KMS-11 (cell line): Measurements from ENCODE around the gene CBFA2T2.

ENCODE experiments used
- H2AFZ ChIP-seq: fragments of 200-600 bp; sonication (generic); 2 replicates; pipeline ENCODE4 v1.6.1; 2016; ENCODE audit warnings: antibody characterized with exemption, mixed run types, low read depth
- H3K27ac ChIP-seq: fragments of 200-600 bp; sonication (generic); 2 replicates; pipeline ENCODE4 v1.6.1; 2016; ENCODE audit warnings: mild to moderate bottlenecking, mixed run types
- H3K27me3 ChIP-seq: fragments of 200-600 bp; sonication (generic); 2 replicates; pipeline ENCODE4 v1.6.1; 2017; ENCODE audit warnings: mild to moderate bottlenecking, low read depth, mixed run types, moderate library complexity; ENCODE audit not compliant: insufficient read depth
- H3K36me3 ChIP-seq: fragments of 200-600 bp; sonication (generic); 2 replicates; pipeline ENCODE4 v1.6.1; 2017; ENCODE audit warnings: mild to moderate bottlenecking, mixed run types; ENCODE audit not compliant: insufficient read depth
- H3K4me1 ChIP-seq: fragments of 200-600 bp; sonication (generic); 2 replicates; pipeline ENCODE4 v1.6.1; 2016; ENCODE audit warnings: mild to moderate bottlenecking, low read depth, mixed run types; ENCODE audit not compliant: poor library complexity, severe bottlenecking
- H3K4me2 ChIP-seq: fragments of 200-600 bp; sonication (generic); 2 replicates; pipeline ENCODE4 v1.7.0; 2016; ENCODE audit warnings: mild to moderate bottlenecking, mixed run types
- H3K4me3 ChIP-seq: fragments of 200-600 bp; sonication (generic); IDR thresholded peaks from 2 replicates; pipeline ENCODE4 v1.6.1; 2017; ENCODE audit warnings: low read depth, low read length, mixed read lengths; ENCODE audit not compliant: insufficient read depth
- H3K79me2 ChIP-seq: fragments of 200-600 bp; sonication (generic); 2 replicates; pipeline ENCODE4 v1.6.1; 2016; ENCODE audit warnings: low read depth, mixed run types; ENCODE audit not compliant: insufficient read depth
- H3K9ac ChIP-seq: fragments of 200-600 bp; sonication (generic); 2 replicates; pipeline ENCODE4 v1.6.1; 2016; ENCODE audit warnings: mild to moderate bottlenecking, mixed run types
- H4K20me1 ChIP-seq: fragments of 200-600 bp; sonication (generic); 2 replicates; pipeline ENCODE4 v1.6.1; 2016; ENCODE audit warnings: mild to moderate bottlenecking, mixed run types; ENCODE audit not compliant: insufficient read depth
- CTCF ChIP-seq: fragments of 200-600 bp; sonication (generic); conservative IDR thresholded peaks from 2 replicates; pipeline ENCODE4 v1.6.1; 2017; ENCODE audit warnings: low read depth, mild to moderate bottlenecking, antibody characterized with exemption, low read length, moderate library complexity, mixed read lengths

Gene CBFA2T2

GRCh38 chr20:33540427-33540826 lies 50.5 kb downstream of the CBFA2T2 start:
- no peaks in the 10 kb centered on the region; the same call in 1 of the 2 replicates for H3K79me2 ChIP-seq
- no peaks in the 10 kb centered on the region for H4K20me1 ChIP-seq
- H2AFZ ChIP-seq = no peak overlapping the region
- no peak for TF ChIP-seq CTCF
- no peak overlapping the region for H3K9ac ChIP-seq
- H3K27ac ChIP-seq = no peak overlapping the region
- H3K27me3 ChIP-seq = no peaks in the 10 kb centered on the region
- H3K4me1 ChIP-seq = peaks cover 13% of the 10 kb centered on the region
- H3K4me2 ChIP-seq = no peak overlapping the region
- H3K4me3 ChIP-seq = no peak overlapping the region
- no peaks in the 10 kb centered on the region for H3K36me3 ChIP-seq

- Histone ChIP-seq H3K4me1 (peaks cover 15% of the 10 kb centered on the region), H3K27me3 (no peaks in the 10 kb centered on the region), H4K20me1 (no peaks in the 10 kb centered on the region), H3K79me2 (no peaks in the 10 kb centered on the region; the same call in 1 of the 2 replicates), H2AFZ (no peak overlapping the region), H3K4me3 (no peak overlapping the region), H3K9ac (no peak overlapping the region), H3K27ac (no peak overlapping the region), H3K36me3 (no peaks in the 10 kb centered on the region), H3K4me2 (no peak overlapping the region)
- TF ChIP-seq CTCF = no peak
Measured at GRCh38 chr20:33541074-33541473, 51.2 kb downstream of the CBFA2T2 start.

GRCh38 chr20:33541797-33542196 lies 51.9 kb downstream of the CBFA2T2 start:
- Histone ChIP-seq H4K20me1 (no peaks in the 10 kb centered on the region), H3K27ac (no peak overlapping the region), H3K27me3 (no peaks in the 10 kb centered on the region), H3K36me3 (no peaks in the 10 kb centered on the region), H3K4me3 (no peak overlapping the region), H3K9ac (no peak overlapping the region), H3K79me2 (no peaks in the 10 kb centered on the region; the same call in 1 of the 2 replicates), H2AFZ (no peak overlapping the region), H3K4me2 (no peak overlapping the region), H3K4me1 (peaks cover 22% of the 10 kb centered on the region)
- TF ChIP-seq CTCF = no peak

- Histone ChIP-seq H3K36me3 (no peaks in the 10 kb centered on the region), H2AFZ (no peak overlapping the region), H3K4me2 (no peak overlapping the region), H3K4me1 (peaks cover 44% of the 10 kb centered on the region), H3K27me3 (no peaks in the 10 kb centered on the region), H4K20me1 (no peaks in the 10 kb centered on the region), H3K79me2 (no peaks in the 10 kb centered on the region; the same call in 1 of the 2 replicates), H3K9ac (no peak overlapping the region), H3K27ac (no peak overlapping the region), H3K4me3 (no peak overlapping the region)
- TF ChIP-seq CTCF = no peak
Measured at GRCh38 chr20:33545763-33546162, 55.9 kb downstream of the CBFA2T2 start.
